ENCODE measurements around the gene KIF2C.
"Not testable (repeated sequence)": the region's sequence is repeated elsewhere in the genome, so short reads cannot be mapped to it uniquely, and the experiment has no call there.

Gene KIF2C

DNA sequence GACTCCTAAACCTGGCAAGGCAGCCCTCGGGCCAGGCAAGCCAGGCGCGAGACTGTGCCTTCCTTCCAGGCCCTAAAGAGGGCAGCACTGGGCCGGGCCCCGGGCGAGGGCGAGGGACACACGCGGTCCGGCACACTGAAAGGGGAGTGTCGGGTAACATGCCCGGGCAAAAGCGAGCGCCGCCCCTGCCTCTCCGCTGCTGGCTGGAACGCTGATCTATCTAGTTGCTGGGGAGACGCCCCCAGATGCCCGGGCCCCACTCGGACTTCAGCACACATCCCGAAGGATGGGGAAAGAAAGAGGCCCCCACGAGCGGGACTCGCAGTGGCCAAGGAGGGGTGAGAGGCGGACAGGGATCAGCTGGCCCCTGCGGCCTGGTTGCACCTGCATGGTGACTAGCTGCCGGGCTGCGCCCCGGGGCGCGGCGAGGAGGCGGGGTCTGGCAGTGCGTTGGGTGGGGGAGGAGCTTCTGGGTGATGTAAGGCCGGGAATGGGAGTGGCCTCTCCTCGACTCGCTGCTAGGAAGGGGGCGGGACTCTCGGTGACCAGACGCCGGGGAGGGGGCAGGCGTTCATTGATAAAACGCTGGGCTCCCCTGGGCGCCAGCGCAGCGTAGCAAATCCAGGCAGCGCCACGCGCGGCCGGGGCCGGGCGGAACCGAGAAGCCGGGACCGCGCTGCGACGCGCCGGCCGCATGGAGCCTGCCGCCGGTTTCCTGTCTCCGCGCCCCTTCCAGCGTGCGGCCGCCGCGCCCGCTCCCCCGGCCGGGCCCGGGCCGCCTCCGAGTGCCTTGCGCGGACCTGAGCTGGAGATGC, 60.3 kb downstream of the KIF2C start, which contains the start of gene PLK3:
Gene PLK3 (plus strand): TSS at position 608 of the 815 bp plus-strand sequence. CDS start 87 bp downstream, at position 695.
- DNase-seq: peak; percentile 98

DNA sequence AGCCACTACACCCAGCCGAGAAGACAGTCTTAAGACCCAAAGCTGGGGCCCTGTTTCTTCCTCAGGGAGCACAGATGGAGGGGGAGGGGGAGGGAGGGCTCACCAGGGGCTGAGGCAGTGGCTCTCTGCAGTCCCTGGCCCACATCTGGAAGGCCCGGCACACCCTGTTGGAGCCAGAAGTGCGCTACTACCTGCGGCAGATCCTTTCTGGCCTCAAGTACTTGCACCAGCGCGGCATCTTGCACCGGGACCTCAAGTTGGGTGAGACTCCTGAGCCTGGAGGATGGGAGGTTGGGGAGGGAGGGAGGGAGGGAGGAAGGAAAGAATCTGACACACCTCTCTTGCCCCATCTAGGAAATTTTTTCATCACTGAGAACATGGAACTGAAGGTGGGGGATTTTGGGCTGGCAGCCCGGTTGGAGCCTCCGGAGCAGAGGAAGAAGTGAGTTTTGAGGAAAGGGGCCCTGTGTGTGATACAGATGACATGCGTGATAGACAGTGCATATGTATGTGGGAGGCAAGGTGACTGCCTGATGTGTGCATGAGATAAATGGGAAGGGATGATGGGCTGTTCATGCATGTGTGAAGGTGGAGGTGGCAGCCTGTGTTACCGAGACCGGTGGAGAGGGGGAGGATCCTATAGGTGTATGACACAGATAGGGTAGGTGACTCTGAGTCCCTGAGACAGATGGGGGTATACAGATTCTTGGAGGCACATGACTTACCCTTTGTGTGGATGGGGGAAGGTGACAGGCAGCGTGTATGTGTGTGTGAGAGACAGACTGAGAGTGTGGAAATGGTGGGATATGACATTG, 62.1 kb downstream of the KIF2C start:
- DNase-seq: no peak

DNA sequence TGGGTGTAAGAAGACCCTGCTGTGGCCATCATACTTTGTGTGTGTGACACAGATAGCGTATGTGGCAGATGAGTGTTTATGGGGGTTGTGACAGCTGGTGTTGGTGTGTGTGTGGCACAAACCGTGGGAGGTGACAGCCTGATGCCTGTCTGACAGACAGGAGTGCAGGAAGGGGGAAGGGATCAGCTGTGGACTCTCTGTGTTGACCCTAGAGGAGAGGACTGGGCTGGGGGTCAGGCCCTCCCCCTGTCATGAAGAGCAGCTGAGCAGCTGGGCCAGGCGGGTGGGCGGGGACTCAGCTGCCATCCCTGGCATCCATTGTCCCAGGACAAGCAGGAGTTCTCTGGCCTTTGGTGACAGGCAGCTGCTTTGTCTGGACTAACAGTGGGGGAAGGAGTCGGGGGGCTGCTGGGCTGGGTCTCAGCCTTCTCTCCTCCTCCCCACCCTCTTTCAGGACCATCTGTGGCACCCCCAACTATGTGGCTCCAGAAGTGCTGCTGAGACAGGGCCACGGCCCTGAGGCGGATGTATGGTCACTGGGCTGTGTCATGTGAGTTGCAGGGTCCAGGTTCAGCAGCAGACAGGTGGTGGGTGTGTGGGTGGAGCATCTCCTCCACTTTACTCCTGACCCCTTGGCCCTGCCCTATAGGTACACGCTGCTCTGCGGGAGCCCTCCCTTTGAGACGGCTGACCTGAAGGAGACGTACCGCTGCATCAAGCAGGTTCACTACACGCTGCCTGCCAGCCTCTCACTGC, 62.8 kb downstream of the KIF2C start:
- no peak for DNase-seq

DNA sequence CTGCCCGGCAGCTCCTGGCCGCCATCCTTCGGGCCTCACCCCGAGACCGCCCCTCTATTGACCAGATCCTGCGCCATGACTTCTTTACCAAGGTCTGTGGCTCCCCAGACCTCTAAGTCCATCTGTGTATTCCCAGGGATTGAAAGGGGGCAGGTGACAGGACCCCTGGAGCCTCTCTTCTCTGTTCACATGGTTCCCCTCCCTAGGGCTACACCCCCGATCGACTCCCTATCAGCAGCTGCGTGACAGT, 63.4 kb downstream of the KIF2C start:
- no peak for DNase-seq

DNA sequence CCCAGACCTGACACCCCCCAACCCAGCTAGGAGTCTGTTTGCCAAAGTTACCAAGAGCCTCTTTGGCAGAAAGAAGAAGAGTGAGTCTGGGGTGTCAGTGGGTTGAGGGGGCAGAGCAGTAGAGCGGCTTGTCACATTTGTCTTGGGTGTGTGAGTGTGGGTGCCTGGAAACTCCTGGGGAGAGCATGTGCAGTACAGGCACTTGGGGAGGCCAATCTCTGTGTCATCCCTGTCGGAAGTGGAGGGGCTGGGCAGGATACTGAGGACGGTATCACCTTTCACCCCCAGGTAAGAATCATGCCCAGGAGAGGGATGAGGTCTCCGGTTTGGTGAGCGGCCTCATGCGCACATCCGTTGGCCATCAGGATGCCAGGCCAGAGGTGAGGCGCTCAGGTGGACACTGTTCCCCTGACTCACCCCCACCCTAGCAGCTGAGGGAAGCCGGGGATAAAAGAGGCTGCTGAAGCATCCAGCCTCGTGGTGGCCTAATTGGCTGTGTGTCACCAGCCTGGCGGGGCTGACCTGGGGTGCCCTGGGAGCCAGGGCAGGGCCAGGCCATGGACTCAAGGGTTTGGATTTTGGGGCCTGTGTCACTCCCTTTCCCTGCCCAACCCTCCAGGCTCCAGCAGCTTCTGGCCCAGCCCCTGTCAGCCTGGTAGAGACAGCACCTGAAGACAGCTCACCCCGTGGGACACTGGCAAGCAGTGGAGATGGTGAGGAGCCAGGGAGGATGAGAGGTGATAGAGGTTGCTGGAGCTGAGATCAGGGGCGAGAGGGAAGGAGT, 63.9 kb downstream of the KIF2C start:
- no peak for DNase-seq

DNA sequence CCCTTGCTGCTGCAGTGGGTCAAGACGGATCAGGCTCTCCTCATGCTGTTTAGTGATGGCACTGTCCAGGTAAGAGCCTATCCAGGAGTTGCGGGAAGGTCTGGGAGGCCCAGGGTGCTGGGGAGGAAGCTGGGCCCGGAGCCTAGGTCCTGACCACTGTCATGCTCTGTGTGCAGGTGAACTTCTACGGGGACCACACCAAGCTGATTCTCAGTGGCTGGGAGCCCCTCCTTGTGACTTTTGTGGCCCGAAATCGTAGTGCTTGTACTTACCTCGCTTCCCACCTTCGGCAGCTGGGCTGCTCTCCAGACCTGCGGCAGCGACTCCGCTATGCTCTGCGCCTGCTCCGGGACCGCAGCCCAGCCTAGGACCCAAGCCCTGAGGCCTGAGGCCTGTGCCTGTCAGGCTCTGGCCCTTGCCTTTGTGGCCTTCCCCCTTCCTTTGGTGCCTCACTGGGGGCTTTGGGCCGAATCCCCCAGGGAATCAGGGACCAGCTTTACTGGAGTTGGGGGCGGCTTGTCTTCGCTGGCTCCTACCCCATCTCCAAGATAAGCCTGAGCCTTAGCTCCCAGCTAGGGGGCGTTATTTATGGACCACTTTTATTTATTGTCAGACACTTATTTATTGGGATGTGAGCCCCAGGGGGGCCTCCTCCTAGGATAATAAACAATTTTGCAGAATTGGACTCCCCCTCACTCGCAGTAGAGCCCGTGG, 65.8 kb downstream of the KIF2C start:
- DNase-seq: no peak

DNA sequence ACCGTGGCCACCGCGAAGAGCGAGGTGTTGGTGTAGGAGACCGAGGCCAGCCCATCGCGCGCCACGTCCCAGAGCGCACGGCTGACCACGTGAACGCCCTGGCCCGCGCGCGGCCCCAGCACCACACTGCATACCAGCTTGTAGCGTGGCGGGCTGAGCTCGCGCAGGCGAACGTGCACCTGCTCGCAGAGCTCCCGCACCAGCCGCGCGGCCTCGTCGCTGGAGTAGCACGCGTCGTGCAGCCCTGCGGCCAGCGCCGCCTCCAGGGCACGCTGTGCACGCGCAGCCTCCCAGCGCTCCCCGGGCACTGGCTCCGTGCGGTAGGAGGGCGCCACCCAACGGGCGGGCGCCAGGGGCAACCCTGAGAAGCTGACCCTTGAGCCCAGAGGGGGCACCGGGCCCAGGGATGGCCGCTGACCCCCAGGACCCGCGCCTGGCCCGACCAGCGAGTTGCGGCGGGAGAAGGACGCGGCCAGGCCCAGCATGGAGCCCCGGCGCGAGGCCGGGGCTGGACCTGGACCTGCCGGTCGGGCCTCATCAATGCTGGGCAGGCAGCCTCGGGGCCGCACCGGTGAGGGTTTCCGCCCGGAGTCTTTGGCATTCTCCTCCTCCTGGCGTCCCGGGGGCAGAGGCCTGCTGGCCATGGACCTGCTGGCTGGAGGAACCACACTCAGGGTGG, 66.5 kb downstream of the KIF2C start:
- DNase-seq: no peak

DNA sequence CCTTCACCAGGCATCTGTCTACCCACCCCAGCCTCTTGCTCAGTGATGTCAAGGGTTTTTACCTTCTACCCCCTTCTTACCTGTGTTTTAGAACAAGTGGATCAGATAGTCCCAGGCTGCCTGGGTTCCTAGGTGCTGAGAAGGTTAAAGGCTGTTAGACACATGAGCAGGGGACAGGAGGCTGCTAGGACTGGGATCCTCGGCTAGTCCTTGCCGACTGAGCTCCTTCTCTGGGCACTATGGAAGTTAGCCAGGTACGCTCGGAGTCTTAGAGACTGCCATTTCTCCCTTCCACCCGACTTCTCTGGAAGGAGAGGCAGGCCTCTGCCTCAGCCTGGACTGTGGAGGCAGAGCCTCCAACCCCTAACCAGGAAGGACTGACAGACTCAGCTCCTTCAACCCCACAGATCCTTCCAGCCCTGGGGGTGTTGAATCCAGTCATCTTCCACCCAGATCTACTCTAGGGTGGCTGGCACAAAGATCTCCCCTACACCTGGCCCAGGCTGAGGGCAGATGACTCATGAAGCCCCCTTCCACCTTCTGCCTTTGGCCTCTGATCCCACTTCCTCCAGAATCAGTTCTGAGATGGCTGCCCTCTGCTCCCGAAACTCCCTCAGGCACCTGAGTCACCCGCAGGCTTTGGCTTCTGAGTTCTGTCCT, 67.2 kb downstream of the KIF2C start, which contains the start of gene DYNLT4:
Gene DYNLT4 (minus strand): TSS at position 648 of the 660 bp plus-strand sequence. CDS start 683 bp downstream, outside the sequence.
- no peak for DNase-seq

DNA sequence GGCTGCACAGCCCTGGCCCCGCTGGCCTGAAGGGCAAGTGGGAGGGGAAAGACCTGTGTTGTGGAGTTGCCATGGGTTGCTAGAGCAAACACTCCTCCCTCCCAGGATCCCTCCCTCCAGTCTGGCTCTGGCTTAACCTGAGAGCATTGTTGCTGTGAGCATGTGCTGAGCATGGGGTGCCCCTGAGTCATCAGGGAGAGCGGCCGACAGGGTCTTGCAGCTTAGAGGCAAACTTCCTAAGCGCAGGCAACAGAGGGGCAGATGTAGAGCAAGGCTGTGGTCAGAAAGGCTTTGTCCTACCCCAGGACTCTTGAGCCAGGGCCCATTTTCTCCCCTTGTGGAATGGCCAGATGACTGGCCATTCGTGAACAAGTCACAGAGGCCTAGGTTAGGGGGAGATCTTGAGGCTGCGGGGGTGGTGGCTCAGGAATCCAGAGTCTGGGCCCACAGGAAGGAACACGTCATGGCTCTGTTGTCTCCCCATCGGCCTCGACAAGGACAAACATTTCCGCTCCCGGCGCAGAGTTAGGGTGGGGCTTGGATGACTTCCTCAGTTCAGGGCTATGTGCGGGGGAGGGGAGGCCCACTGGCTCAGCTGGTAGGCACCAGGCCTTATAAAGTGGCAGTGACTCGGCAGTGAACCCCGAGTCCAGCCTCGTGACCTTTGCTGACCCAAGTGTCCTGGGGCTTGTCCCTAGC, 67.9 kb downstream of the KIF2C start:
- DNase-seq: peak; percentile 74

DNA sequence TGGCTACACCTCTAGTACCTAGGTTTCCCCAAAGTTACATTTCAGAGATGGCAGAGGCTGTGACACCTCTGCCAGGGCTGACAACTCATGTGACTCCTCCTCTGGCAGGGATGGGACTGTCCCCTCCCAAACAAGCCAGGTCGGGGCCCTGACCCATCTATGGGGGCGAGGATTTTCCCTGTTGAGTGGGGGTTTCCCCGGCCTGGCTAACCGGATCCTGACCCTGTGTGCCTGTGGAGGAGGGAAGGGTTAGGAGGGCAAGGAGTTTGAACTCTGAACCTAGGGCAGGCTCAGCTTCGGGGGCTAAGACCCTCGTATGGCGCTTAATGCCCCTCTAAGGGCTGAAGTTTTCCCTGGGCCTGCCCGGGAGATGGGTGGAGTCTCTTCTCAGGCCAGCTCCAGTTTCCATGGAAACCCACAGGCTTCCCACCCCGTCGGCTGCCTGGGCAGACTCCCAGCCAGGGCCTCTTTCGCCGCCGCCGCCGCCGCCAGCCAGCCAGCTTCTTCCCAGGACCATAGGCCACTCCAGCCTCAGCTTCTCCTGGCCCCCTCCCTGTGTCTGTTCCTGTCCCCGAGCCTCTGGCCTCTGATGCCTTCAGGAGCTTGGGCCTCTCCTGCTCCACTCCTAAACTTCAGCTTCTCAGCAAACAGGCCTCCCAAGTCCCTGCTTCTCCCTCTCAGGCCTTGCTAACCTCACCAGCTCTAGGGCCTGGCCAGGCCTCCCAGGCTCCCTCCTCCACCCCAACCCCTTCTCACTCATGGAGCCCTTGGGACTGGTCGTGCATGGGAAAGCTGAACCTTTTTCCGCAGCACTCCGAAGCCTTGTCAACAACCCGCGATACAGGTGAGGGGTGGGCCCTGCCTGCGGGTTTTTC, 68.7 kb downstream of the KIF2C start, which contains the start of gene BTBD19:
Gene BTBD19 (plus strand): TSS at position 461 of the 875 bp plus-strand sequence. CDS start 298 bp downstream, at position 759.
- peak; percentile 68 for DNase-seq

DNA sequence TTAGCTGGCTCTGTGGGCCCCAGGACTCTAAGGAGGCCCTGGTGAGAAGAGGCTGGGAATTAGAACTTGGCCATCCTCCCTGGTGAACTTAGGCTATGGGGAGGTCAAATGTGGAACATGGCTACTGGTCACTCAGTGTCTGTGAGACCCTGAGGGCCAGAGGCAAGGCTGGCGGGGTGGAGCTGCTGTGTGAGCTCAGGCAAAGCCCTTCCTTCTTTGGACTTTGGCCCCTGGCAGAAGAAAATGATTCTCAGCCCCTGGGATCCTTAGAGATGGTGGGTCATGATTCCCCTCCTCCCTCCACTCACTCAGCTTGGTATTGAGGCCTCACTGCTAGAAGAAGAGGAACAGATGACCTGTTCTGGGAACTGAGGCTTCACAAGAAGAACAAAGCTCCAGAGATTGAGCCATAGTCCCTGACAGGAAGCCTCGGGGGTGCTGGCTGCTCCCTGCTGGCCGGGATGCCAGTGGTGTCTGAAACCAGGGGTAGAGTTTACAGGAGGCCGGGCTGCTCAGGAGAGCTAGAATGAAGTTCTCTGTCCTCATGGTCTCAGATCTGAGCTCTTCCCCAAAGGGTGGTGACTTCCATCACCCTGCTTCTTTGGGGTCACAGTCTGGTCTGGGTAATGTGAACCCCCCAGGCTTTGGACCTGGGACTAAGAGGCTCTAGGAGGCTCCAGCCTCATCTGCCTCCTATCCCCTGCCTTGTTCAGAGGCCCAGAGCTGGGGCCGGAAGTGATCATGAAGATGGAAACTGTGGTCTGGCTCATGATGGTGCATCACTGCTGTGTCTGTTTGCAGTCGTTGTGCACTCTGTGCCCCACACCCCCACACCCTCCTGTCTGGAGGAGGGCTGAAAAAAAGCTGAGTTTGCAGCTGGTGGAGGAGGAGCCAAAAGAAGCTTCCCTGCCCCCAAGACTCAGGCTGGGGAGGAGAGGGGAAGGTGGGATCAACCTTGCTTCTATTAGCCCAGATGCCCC, 69.6 kb downstream of the KIF2C start:
- DNase-seq: peak; percentile 29

DNA sequence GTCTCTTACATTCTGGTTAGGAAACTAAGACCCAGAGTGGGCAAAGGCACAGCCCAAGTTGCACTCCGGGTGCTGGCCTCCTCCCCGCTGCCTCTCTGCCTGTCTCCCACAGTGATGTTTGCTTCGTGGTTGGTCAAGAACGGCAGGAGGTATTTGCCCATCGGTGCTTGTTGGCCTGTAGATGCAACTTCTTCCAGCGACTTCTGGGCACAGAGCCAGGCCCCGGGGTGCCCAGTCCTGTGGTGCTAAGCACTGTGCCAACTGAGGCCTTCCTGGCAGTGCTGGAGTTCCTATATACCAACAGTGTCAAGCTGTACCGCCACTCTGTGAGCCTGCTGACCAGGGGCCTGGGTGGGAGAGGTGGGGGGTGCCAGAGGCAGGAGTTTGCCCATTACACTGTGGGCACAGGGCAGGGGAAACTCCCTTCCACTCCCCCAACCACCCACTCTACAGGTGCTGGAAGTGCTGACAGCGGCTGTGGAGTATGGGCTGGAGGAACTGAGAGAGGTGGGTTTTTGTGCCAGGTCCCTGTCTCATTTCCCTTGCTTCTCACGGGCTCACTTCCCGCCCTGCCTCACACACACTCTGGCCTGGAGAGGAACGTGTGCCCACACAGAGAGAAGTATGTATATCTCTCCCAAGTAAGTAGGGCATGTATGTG, 70.6 kb downstream of the KIF2C start:
- DNase-seq: peak; percentile 56

DNA sequence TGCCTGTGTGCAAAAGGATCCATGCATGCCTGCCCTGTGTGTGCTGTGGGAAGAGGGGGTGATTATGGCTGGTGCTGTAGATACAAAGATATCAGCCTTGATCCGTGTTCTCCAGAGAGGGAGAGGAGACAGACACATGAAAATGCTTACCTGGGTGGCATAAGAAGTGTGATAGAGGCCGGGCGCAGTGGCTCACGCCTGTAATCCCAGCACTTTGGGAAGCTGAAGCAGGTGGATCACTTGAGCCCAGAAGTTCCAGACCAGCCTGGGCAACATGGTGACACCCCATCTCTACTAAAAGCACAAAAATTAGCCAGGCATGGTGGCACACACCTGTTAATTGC, 71.1 kb downstream of the KIF2C start:
- DNase-seq: not testable (repeated sequence)

DNA sequence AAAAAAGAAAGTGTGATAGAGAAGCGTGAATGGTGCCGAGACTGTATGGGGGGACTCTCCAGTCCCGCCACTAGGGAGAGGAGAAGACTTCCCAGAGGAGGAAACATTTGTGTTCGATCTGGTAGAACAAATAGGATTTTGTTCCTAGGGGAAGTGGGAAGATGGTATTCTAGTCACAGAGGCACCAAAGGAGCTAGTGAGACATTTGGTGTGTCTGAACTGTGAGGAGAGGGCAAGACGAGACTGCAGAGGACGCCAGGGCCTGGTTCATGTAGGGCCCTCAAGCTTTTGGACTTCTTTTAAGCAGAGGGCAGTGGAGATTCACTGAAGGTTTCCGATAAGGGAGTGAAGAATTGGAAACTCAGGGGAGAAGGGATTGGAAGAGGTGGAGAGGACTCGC, 71.6 kb downstream of the KIF2C start:
- DNase-seq: no peak

DNA sequence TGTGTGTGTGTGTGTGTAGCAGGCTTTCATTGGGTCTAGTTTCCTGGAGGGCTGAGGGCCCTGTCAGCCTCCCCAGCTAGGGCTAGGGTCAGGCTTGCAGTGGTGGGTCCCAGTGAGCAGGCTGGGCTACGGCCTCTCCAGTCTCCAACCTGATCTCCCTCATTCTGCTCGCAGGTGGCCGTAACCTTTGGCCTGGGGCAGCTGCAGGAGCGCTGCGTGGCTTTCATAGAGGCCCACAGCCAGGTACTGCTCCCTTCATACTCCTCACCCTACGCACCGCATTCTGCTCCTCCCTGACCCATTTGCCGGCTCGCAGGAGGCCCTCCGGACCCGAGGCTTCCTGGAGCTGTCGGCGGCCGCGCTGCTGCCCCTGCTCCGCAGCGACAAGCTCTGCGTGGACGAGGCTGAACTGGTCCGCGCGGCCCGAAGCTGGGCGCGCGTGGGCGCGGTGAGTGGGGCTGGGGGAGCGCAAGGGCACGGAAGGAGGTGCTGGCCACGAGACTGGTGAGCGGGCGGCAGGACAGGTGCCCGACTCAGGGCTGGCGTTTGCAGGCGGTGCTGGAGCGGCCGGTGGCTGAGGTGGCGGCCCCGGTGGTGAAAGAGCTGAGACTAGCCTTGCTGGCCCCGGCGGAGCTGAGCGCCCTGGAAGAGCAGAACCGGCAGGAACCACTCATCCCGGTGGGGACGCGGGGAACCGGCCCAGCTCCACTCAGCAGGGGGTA, 73.3 kb downstream of the KIF2C start:
- DNase-seq: no peak

DNA sequence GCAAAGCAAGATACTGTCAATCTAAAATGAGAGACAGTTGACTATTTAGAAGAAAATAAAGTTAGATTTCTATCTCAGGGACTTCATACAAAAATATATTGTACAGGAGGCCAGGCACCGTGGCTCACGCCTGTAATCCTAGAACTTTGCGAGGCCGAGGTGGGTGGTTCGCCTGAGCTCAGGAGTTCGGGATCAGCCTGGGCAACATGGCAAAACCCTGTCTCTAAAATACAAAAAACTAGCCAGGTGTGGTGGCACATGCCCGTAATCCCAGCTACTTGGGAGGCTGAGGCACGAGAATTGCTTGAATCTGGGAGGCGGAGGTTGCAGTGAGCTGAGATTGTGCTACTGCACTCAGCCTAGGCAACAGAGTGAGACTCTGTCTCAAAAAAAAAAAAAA, 76.3 kb downstream of the KIF2C start:
- not testable (repeated sequence) for DNase-seq

Data from midbrain (tissue), 1 donor.